DMS 273 treated with DMSO at 0.1 percent for 48 hours (cell line): ENCODE measurements around the gene TRIM14.

Source experiments
- DNase-seq: peaks from one replicate; lab custom pipeline; 2025; lab: John Stamatoyannopoulos, UW

The TRIM14 gene, protein sequence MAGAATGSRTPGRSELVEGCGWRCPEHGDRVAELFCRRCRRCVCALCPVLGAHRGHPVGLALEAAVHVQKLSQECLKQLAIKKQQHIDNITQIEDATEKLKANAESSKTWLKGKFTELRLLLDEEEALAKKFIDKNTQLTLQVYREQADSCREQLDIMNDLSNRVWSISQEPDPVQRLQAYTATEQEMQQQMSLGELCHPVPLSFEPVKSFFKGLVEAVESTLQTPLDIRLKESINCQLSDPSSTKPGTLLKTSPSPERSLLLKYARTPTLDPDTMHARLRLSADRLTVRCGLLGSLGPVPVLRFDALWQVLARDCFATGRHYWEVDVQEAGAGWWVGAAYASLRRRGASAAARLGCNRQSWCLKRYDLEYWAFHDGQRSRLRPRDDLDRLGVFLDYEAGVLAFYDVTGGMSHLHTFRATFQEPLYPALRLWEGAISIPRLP

DNA sequence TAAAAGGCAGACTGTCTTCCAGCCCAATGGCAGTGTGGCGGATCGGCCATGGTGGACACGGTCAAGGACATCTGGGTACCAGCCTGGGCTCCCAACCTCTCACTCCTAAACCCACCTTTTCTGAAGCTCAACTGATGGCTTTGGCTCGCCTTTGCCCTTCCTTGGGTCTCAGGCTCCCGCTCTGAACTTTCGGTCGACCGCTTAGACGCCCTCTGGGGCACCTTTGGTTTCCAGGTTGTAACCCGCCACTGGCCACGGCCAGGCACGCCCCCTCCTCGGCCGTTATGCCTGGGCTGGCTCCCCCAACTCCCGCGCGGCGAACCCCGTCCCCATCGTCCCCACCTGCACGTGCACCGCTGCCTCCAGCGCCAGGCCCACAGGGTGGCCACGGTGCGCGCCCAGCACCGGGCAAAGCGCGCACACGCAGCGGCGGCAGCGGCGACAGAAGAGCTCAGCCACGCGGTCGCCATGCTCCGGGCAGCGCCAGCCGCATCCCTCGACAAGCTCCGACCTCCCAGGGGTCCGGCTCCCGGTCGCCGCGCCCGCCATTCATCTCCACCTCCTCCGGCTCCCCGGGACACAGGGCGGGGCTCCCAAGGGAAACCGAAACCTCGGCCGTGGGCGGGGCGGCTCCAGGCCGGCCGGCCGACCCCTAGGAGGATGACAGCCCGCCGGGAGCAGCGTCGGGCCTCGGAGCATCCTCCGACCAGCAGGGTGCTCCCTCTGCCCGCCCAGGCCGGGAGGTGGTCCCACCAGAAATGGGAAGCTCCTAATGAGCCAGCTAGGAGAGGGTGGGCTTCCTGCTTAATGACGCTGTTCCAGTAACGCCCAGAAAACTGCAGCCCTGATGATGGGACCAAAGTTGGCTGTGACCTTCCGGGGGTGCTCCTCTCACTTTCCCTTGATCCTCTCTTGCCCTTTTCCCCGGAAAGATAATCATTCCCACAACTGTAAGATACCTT lies at the start of gene TRIM14:
Gene TRIM14, minus strand, starts transcription at position 583 of the 962 bp plus-strand sequence. Its CDS starts 34 bp downstream, at position 549.
- DNase-seq: no peak

DNA sequence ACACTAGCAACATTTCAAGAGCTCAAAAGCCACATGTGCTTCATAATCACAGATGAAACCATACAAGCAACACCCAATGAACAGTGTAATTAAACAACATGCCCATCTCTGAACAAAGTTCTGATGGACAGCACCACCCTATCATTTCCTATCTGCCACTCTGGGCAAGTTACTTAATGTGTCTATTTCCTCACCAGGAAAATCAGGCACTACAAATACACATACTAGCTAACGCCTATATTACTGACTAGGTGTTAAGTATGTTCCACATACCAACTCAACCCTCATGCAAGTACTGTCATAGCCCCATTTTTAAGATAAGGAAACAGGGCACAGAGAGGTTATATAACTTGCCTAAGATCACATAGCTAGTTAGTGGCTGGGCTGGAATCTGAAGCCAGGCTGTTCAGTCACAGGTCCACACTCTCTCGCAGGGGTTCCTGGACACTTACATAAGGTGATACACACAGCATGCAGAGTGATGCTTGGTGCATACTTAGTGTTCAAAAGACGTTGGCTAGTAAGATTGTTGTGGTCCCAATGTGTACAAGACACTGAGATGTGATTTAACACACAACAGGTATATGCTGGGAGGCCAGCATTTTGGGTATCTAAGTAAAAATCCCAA lies 49.2 kb upstream of the TRIM14 start:
- no peak for DNase-seq

DNA sequence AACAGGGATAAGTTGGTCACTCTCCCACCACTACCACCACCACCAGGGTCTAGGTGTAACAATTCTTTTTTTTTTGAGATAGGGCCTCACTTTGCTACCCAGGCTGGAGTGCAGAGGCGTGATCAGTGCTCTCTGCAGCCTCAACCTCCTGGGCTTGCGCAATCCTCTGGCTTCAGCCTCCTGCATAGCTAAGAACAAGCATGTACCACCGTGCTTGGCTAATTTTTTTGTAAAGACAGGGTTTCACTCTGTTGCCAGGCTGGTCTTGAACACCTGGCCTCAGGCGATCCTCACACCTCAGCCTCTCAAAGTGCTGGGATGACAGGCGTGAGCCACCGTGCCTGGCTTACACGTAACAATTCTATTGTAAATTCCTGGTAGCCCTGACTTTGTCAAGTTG lies 45.9 kb upstream of the TRIM14 start:
- DNase-seq: no peak

DNA sequence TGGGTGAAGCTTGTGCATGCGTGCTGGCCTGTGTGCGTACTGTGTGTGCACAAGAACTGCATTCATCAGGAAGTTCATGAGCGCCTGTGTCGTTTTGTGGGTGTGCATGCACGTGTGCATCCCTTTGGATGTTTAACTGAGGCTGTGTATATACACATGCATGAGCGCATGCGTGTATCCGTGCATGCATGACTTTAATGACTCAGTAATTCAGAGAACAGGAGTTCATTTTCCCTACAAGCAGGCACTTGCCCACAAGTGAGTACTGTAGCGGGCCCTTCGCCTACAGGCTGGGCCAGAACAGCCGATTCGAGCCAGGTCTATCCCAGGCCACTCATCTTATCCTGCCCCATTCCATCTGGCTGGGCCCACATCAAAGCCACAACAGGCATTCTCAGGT lies 43.6 kb upstream of the TRIM14 start:
- DNase-seq: no peak

DNA sequence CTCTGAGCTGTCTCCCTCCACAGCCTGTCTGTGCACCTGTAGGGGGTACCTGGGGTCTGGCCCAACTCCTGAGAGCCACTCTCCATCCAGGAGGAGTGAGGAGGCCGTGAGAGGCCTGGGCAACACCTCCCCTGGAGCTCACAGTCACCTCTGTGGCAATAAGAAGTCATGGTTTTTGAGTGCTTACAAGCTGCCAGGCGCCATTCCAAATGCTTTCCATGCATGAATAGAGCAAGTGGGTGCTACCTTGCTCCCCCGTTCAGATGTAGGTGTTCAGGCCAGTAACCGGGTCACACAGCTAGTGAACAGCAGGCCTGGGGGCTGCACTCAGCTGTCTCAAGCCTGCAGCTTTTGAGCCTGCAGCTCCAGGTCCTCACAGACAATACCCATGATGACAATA lies 42.8 kb upstream of the TRIM14 start:
- DNase-seq: no peak

DNA sequence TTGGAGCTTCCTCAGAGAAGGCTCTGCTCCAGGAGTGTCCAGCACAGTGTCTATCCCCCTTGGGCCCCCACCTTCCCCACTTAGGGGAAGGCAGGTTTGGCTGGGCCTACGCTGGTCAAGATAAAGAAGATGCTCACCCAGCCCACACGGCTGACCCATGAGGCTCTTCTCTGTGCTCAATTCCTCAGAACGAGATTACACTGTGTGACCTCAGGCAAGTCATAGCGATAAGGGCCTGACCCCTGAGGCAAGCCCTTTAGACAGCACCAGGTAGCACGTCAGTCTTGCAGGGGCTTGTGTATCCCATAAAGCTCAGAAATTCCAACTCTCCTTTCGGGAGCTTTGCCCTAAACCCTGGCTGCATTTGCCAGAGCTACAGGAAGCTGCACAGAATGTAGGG lies 40.8 kb upstream of the TRIM14 start:
- no peak for DNase-seq

DNA sequence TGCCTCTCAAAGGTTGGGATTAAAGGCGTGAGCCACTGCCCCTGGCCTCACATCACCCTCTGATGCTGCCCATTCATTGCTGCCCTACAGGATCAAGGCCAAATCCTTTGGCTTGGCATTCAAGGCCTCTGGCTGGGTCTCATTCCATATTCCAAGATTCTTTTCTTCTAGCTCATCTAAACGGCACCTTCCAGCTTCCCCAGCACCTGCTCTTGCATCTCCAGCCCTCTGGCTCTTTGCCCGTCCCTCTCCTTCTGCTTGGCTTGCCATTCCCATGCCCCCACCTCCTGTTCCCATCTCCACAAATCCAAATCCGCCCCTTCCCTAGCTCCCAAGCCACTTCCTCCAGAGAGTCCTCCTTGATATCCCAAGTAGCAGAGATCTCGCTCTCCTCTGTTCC lies 40.3 kb upstream of the TRIM14 start:
- no peak for DNase-seq

DNA sequence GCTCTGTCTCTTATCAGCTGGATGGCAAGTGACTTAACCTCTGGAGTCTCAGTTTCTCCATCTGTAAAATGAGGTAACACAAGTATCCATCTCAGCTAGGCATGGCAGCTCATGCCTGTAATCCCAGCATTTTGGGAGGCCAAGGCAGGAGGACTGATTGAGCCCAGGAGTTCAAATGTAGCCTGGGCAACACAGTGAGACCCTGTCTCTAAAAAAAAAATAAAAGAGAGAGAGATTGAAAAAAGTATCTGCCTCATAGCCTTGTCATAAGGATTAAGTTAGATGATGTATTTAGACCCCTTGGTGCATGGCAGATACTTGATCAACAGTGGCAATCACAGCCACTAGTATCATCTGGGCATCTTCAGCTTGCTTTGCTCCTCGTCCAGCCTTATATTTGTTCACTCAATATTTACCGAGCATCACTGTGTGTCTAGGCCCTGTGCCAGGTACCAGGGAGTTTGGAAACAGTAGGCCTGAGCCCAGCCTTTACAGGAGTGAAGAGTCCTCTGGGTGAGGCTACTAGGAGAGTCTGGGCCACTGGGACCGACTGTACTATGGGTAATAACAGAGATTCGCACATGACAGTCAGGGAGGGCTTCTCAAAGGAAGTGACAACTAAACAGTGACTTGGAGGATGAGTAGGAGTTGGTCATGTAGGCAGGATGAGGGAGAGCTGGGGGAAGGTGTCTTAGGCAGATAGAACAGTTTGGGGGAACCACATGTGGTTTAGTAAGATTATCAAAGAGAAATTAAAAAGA lies 39.2 kb upstream of the TRIM14 start:
- DNase-seq: no peak

DNA sequence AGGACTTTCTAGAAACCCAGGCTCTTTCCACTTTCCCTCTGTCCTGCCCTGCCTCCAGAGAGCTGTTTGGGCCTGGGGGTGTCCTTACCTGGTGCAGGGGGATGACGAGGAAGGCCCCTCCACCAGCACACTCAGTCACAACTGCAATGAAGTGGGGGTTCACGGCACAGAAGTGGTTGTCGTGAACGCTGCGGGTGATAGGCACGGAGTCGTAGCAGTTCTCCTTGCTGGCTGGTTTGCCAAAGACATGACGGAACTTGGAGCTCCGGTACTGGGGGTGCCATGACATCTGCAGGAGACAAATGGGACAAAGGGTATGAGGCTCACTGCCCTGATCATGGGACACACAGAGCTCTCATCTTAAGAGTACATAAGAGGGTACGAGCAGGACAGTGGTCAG lies 38.4 kb upstream of the TRIM14 start:
- no peak for DNase-seq

DNA sequence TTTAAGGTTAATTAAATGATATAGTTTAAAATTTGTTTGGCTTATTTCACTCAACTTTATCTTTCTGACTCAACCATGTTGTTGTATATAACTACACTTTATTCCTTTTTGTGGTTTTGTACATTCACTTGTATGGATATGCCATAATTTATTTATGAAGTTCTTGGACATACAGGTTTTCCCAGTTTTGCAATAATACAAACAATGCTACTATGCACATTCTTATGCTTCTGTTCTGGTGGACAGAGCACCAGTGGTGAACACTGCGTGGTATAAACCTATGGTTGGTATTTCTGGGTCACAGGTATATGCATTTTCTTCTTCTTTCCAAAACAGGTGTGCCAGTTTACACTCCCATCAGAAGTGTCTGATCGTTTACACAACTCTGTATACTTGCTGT lies 35.7 kb upstream of the TRIM14 start:
- DNase-seq: no peak

DNA sequence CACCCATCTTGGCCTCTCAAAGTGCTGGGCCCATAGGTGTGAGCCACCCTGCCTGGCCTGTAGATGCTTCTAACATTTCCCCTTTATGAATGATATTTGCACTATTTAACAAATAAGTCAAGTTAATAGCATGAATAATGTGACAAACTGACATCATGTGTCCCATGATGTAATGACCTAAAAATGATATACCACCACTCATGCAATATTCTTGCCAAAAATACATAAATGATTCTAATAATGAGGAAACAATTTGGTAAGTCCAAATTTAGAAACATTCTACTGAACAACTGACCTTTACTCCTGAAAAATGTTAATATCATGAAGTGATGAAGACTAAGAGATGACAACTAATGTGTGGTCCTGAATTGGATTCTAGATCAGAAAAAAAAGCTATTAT lies 33.5 kb upstream of the TRIM14 start:
- DNase-seq: no peak

DNA sequence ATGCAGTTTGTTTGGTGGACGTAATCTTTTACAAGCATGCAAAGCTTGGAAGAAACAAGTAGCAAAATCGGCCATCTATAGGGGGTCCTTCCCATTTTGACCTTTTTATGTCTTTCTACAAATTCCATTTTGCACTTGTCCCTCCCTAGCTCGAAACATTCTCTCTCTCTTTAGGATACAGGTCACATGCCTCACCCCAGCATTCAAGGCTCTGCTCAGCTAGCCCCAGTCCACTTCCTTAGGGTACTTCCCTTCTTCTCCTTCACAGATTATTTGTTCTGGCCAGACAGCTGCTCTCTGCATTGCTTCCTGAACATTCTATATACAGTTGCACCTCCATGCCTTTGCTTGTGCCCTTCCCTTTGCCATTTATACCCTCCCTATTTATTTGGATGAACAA lies 31.7 kb upstream of the TRIM14 start:
- no peak for DNase-seq

DNA sequence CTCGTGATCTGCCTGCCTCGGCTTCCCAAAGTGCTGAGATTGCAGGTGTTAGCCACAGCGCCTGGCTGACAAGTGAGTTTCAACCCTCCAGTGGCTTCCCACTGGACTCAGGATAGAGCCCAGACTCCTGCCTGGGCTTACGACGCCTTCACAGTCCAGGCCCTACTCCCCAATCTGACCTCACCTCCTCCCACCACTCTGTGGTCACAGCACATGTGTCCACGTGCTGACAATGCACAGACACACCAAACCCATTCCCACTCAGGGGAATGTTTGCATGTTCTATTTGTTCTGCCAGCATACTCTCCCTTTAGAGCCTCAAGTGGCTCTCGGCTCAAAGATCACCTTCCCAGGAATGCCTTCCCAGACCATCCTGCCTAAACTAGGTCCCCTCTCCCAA lies 31.1 kb upstream of the TRIM14 start:
- no peak for DNase-seq

DNA sequence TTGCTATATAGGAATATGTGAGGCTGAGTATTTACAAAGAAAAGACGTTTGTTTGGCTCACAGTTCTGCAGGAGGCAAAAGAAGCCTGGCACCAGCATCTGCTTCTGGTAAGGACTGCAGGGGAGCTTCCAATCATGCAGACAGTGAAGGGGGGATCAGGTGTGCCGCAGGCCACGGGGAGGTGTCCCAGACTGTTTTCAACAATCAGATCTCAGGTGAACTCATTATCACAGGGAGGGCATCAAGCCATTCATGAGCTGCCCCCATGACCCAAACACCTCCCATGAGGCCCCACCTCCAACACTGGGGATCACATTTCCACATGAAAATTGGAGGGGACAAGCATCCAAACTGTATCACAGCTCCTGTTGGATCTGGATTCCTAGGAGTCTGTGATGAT lies 30.4 kb upstream of the TRIM14 start:
- DNase-seq: no peak

DNA sequence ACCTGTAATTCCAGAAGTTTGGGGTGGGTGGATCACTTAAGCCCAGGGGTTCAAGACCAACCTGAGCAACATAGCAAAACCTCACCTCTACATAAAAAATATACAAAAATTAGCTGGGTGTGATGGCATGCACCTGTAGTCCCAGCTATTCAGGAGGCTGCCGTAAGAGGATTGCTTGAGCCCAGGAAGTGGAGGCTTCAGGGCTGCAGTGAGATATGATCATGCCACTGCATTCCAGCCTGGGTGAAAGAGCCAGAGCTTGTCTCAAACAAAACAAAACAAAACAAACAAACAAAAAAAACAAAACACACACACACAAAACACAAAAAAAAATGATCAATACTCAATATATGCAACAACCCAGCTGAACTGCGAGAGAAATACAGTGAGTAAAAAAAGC lies 29.5 kb upstream of the TRIM14 start:
- no peak for DNase-seq

DNA sequence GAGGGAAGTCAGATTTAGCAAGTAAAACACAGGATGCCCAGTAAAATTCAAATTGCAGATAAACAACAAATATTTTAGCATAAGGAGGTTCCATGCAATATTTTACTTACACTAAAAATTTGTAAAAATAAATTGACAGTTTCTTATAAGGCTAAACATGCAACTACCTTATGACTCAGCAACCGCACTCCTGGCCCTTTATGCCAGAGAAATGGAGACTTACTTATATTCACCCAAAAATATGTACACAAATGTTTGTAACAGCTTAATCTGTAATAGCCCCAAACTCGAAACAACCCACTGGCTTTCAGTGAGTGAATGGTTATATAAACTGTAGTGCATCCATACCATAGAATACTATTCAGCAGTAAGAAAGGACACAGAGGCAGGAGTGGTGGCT lies 28.6 kb upstream of the TRIM14 start:
- no peak for DNase-seq

DNA sequence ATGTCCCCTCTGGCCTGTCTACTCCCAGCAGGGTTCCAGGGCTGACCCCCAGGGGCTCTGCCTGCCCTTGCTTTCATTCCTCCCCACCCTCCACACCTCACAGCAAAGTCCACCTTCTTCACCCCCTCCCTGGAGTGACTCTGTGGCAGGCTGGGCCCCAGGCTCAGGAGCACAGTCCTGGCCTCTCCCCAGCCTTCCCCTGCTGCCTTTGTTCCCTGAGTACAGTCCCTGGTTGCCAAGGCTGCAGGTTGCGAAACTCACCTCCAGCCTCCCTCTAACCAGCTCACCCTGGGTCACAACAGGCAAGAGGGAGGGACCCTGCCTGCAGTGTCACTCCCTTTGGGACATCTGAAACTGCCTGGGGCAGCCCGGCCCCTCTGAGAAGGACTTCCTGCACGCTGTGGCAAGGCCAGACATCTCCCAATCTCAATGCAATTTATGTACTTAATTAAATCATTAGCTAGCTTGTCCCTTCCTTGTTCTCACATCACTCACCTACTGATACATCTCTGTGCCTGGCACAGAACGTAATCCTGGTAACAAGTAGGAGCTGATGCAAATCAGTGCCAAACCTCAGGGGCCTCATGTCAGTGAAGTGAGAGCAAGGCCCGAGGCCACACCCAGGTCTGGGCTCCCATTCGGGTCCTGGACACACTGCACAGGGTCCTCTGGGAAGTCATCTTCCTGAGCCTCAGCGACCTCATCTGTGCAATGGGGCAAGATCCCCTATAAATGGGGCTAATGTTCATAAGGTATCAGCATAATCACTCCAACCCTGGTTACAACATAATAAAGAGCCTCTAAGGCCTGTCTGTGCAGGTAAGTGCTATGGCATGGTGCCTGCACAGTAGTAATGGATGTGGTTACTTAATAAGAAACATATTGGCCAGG lies 27.3 kb upstream of the TRIM14 start:
- DNase-seq: no peak

DNA sequence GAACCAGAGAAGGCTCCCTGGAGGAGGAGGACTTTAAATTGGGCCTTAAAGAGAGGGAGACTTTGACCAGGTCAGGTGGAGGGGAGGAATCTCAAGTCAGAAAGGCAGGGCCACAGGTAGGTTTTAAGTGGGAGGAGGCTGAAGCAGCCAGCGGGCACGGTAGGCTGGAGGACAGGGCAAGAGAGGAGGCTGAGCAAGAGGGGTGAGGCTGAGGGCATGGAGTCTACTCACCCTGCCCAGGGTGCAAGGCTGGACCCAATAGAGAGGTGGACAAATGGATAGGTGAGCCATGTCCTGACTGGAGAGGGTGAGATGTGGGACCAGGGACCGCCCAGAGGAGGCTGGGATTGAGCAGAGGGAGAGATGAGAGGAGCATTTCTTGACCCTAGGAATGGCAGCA lies 25.6 kb upstream of the TRIM14 start:
- DNase-seq: no peak

DNA sequence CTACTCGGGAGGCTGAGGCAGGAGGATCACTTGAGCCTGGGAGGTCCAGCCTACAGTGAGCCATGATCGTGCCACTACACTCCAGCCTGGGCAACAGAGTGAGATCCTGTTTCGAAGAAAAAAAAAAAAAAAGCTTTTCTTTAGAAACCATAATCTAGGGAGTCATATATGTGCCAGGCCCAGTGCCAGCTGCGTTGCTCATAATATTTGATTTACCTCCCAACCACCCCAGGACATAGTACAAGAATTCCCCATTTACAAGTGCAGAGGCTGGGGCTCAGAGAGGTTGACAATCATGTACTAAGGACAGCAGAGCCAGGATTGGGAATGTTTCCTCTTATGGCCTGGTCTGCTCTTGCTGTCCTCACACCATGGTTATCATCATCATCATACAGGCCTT lies 25.1 kb upstream of the TRIM14 start:
- DNase-seq: no peak

DNA sequence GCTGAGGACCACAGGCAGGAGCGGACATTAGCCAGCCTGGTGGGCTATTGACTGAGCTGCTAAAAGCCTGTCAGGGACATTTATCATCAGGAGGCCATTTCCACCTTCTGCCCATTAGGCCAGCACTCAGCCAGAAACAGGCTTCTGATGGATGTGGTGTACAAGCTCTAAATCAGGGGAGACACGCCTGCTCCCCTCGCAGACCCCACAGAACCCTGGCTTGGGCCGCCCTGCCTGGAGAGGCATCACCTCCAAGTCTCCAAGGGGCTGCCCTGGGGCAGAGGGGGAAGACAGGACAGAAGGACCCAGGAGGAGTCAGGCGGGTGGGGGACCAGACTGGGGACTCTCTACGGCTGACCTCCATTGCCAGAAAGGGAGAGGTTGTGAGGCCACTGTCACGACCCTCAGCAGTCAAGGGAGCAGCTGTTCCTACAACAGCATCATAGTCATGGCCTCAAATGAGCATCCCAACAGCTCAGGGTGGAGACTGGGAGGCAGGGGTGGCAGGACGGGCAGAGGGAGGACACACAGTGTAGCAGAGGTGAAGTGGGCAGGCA lies 24.0 kb upstream of the TRIM14 start:
- DNase-seq: no peak
